Activated CD4-positive, alpha-beta T cell treated with anti-CD3 and anti-CD28 coated beads, Interleukin-2, Interleukin-4, amounts not matched to agents 100 ng/mL and 50 ng/mL, durations not matched to agents 16 hours and 8 hours (primary cell): Measurements from ENCODE around the gene TREML1.

Experiments used
- DNase-seq: peaks from one replicate; pipeline ENCODE4 v3.0.0-alpha.2; 2020; ENCODE audit warnings: low spot score

Gene TREML1

GRCh38 chr6:41177695-41178094, 23.5 kb upstream of the TREML1 start:
- no peak for DNase-seq

GRCh38 chr6:41177287-41177686, 23.1 kb upstream of the TREML1 start:
- no peak for DNase-seq

GRCh38 chr6:41176189-41176588, 22.0 kb upstream of the TREML1 start:
- no peak for DNase-seq

DNA sequence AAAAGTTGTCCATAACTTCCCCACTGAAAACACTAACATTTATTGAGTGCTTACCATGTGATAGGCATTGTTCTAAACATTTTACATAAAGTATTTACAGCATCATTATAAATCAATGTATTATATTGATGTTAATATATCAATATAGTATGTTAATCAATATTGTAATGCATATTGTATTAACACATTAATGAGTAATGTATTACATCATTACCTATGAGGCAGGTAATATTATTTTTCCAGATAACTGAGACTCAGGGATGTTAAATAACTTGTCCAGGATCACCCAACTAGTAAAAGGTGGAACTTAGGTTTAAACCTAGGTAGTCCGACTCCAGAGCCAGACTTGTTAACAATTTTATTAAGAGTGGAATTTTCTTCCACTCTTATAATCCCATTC, 20.9 kb upstream of the TREML1 start:
- DNase-seq: no peak

GRCh38 chr6:41174610-41175009, 20.5 kb upstream of the TREML1 start:
- no peak for DNase-seq

GRCh38 chr6:41171908-41172307, 17.8 kb upstream of the TREML1 start:
- no peak for DNase-seq

- no peak for DNase-seq
Observed at GRCh38 chr6:41170547-41171160, 16.5 kb upstream of the TREML1 start.

DNA sequence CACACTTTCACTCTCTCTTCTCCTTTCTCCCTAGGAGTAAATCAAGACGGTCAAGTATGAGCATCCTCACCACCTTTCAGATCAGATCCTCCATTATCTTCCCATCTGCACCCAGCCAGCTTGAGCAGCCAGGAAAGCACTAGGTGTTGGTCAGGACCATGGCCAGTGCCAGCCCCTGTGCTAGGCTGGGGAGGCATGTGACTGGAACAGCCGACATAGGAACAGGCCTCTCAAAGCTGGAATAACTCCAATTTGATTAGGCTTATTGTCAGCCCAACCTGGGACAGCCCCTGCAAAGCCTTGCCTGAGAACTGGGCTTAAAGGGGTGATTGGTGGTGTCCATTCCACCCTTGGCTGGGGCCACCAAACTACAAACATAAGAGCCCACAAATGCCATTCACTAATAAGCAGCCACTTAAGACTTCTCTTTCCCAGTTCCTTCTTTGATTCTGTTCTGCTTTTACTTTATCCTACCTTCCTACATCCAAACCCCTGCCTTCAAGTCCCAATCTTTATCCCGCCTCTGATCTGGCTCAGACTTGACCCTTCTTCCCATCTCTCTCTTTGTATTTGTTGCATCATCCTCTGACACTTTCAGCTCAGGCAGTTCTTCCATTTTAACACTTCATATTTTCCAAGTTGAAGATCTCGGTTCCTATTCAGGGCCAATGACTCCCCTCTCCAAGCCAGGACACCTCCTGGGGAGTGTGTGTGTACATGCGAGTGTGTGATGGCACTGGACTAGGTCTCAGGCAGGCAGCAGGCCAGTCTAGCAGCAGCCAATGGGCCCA, 13.2 kb upstream of the TREML1 start:
- DNase-seq: no peak

GRCh38 chr6:41164551-41165120, 10.5 kb upstream of the TREML1 start:
- DNase-seq: no peak

- DNase-seq: no peak
Observed at GRCh38 chr6:41163419-41163717, 9.2 kb upstream of the TREML1 start.

- DNase-seq: no peak
Observed at GRCh38 chr6:41162687-41163418, 8.7 kb upstream of the TREML1 start, which contains the start of gene TREM2. TSS of gene TREM2 (minus strand) at chr6:41163116. CDS start at chr6:41163082, 34 bp downstream.

DNA sequence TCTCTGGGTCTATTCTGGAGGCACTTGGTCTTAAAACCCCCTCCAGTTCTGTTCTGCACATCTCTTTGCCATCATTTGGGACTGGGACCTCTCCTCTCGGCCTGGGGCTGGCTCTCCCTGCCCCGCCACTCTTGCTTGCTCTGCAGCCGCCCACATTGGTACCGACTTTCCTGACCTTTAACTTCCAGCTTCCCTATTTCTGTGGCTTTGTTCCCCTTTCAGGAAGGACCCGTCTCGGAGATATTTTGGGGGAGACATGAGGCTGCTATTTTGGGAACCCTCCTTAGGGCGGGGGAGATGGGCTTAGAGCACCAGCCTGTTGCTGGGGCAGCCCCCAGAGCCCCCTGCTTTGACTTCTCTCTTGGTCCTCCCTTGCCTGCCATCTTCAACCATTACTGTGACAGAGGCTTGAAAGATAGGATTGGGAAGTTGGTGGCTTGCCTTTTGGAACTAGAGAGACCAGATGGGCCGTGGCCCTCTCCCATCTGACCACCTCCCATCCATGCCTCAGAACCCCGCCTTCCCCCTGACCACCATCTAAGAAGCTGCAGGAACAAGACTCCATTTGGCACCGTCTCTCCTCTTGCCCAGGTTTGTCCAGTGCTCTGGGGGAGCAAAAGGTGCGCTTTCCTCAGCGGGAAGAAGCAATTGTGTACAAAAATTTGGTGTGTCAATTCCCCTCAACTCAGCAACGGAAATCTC, 7.9 kb upstream of the TREML1 start:
- no peak for DNase-seq

GRCh38 chr6:41161380-41161779, 7.2 kb upstream of the TREML1 start:
- no peak for DNase-seq

DNA sequence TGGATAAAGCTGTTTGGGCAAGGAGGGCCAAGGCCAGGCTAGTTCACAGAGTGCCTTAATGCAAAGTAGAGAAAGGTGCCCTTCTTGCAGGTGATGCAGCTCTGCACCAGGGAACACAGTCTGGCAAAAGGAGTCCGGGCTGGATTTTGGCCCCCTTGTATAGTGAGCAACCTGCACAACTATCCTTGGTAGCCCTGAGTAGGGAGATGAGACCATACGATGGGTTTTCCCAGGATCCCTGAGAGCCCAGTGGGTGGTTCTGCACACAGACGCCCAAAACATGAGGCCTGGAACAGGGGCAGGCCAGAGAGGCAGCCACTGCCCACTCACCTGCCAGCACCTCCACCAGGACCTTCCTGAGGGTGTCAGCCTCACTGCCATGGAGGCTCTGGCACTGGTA, 6.8 kb upstream of the TREML1 start:
- no peak for DNase-seq

GRCh38 chr6:41159415-41160082, 5.4 kb upstream of the TREML1 start:
- no peak for DNase-seq

GRCh38 chr6:41157323-41157722, 3.2 kb upstream of the TREML1 start:
- DNase-seq: no peak

DNA sequence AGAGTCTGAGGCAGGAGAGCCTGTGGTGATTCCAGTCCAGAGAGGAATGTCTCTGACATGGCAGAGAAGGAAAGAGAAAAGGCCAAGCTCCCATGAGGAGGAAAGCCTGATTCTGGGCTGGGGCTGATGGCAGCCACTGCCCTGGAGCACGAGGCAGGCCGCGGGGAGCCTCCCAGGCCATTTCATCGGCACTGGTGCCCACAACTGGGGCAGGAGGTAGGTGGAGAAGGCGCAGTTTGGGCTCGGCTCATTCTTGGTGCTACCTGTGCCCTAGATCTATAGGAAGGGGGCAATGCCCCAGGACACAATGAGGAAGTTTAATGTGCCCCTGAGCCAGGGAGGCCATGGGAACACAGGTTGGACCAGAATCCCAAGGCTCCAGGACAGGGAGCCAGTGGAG, 2.6 kb upstream of the TREML1 start:
- no peak for DNase-seq

- no peak for DNase-seq
Observed at GRCh38 chr6:41156001-41156400, 1.9 kb upstream of the TREML1 start.

DNA sequence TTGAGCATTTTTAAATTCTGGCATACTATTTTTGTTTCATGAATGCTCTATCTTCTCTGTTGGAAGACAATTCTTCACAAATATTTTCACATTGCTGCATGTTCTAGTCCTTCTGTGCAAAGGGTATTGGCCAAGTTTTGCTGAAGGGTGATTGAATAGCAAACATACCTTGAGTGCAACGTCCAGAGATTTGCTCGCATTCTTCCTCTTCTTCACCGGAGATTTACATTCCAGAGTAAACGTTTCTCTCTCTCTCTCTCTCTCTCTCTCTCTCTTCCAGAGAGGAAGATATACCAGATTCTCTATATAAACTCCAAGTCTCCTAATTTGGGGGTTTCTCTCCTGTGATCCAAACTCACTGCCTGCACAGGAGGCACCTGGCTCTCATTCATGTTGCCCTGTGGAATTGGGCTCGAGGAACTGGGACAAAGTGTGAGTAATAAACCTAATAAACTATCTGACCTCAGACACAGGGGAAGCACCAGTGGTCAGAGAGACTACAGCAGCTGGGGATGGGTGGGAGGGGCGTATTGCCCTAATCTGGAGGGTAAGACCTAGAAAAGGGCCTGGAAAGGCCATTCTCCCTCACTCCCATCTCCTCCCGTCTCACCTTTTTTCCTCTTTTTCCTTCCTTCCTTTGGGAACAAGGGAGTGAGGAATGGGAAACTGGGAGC, 1.1 kb upstream of the TREML1 start:
- no peak for DNase-seq

DNA sequence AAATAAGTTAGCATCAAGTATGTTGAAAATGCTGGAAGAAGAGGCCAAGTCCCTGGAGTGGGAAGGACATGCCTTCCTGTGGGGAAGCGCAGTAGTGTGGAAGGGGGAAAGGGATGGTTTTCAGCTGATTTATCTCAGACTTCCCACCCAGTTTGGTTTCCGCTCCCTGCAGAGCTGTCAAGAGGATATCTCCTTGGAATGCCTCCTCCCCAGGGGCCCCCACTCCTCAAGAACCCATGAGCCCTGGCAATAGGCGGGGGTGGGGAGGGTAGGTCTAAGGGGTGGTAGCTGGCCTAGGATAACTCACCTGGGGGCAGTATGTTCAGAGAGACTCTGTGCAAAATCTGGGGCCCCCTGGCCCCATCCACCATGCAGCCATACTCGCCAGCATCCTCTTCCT, 696 bp downstream of the TREML1 start:
- DNase-seq: no peak

DNA sequence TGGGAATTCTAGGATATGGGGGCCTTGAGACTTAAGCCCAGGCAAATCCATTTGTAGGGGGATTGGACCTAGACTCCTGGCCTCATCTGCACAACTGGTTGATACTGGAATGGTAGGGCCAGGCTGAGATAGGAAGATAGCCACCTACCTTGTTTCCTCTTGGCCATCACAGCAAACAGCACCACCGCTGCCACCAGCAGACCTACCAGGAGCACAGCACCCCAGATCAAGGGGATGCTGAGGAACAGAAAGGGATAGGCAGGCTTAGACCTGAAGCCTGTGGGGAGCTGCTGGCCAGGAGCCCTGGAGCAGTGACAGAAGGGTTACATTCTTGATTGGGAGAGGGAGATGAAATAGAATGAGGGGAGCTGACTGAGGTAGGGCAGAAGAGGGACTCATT, 3.5 kb downstream of the TREML1 start:
- DNase-seq: no peak
